Brain microvascular endothelial cell (primary cell): ENCODE results near the gene PRR12.

Source experiments
- DNase-seq: peaks from one replicate; pipeline ENCODE4 v3.0.0-alpha.2; 2020
- H3K27ac ChIP-seq: fragments of 250-450 bp; sonication (Bioruptor Pico); 2 replicates; pipeline ENCODE4 v1.5.1; 2020; ENCODE audit warnings: mild to moderate bottlenecking, moderate library complexity
- H3K27me3 ChIP-seq: fragments of 250-450 bp; sonication (Bioruptor Pico); replicated peaks from 2 replicates; pipeline ENCODE4 v1.5.1; 2020; ENCODE audit warnings: mild to moderate bottlenecking
- H3K36me3 ChIP-seq: fragments of 250-450 bp; sonication (Bioruptor Pico); replicated peaks from 2 replicates; pipeline ENCODE4 v1.5.1; 2020; ENCODE audit warnings: mild to moderate bottlenecking
- H3K4me3 ChIP-seq: 2 replicates; pipeline ENCODE4 v1.5.1; 2011; ENCODE audit warnings: low read depth, mild to moderate bottlenecking, control low read depth, low read length, moderate library complexity
- CTCF ChIP-seq: IDR thresholded peaks from 2 replicates; pipeline ENCODE4 v1.5.1; 2011; ENCODE audit warnings: low read depth, mild to moderate bottlenecking, moderate library complexity, low read length, control low read depth, inconsistent platforms; ENCODE audit errors: missing control alignments
- in situ Hi-C: cut with HindIII; loops from 2 replicates; pipeline ENCODE4 v1.10.0; 2017; ENCODE audit warnings: low sequenced_read_pairs, low pct_ligation_motif_present

PRR12 gene

GRCh38 chr19:49656456-49657109 lies 65.6 kb downstream of the PRR12 start:
- TF ChIP-seq CTCF = no peak
- in situ Hi-C loops = no loop called here
- H3K4me3 ChIP-seq = no peak overlapping the region

GRCh38 chr19:49657493-49658138 lies 66.6 kb downstream of the PRR12 start:
- DNase-seq = no peak
- in situ Hi-C loops = no loop called here
- no peaks in the 10 kb centered on the region for H3K27me3 ChIP-seq
- no peak overlapping the region for H3K4me3 ChIP-seq
- H3K36me3 ChIP-seq = peaks cover 89% of the 10 kb centered on the region
- no peak overlapping the region for H3K27ac ChIP-seq
- TF ChIP-seq CTCF = no peak

More at GRCh38 chr19:49656456-49657109, 65.6 kb downstream of the PRR12 start:
- H3K27ac ChIP-seq = no peak overlapping the region
- H3K36me3 ChIP-seq = peaks cover 84% of the 10 kb centered on the region
- H3K27me3 ChIP-seq = no peaks in the 10 kb centered on the region
- no peak for DNase-seq

- in situ Hi-C loops = no loop called here
- peaks cover 90% of the 10 kb centered on the region for H3K36me3 ChIP-seq
- no peak for DNase-seq
- no peak overlapping the region for H3K4me3 ChIP-seq
- no peak overlapping the region for H3K27ac ChIP-seq
- H3K27me3 ChIP-seq = no peaks in the 10 kb centered on the region
- no peak for TF ChIP-seq CTCF
Observed at GRCh38 chr19:49658139-49658517, 67.1 kb downstream of the PRR12 start.

GRCh38 chr19:49658566-49659442 lies 67.8 kb downstream of the PRR12 start:
- Histone ChIP-seq H3K4me3 (no peak overlapping the region), H3K27ac (no peak overlapping the region), H3K36me3 (peaks cover 85% of the 10 kb centered on the region), H3K27me3 (no peaks in the 10 kb centered on the region)
- no peak for DNase-seq
- in situ Hi-C loops = no loop called here
- TF ChIP-seq CTCF = no peak

GRCh38 chr19:49660338-49660961 lies 69.5 kb downstream of the PRR12 start:
- peaks cover 70% of the 10 kb centered on the region for H3K36me3 ChIP-seq
- no peaks in the 10 kb centered on the region for H3K27me3 ChIP-seq
- H3K27ac ChIP-seq = no peak overlapping the region
- in situ Hi-C loops = no loop called here
- TF ChIP-seq CTCF = no peak
- DNase-seq = no peak
- H3K4me3 ChIP-seq = no peak overlapping the region
